EL (cell line): ENCODE measurements around the gene FMN1.

ENCODE experiments used
- DNase-seq: peaks from one replicate; pipeline ENCODE4 v3.0.0-alpha.2; 2016

The FMN1 gene, protein sequence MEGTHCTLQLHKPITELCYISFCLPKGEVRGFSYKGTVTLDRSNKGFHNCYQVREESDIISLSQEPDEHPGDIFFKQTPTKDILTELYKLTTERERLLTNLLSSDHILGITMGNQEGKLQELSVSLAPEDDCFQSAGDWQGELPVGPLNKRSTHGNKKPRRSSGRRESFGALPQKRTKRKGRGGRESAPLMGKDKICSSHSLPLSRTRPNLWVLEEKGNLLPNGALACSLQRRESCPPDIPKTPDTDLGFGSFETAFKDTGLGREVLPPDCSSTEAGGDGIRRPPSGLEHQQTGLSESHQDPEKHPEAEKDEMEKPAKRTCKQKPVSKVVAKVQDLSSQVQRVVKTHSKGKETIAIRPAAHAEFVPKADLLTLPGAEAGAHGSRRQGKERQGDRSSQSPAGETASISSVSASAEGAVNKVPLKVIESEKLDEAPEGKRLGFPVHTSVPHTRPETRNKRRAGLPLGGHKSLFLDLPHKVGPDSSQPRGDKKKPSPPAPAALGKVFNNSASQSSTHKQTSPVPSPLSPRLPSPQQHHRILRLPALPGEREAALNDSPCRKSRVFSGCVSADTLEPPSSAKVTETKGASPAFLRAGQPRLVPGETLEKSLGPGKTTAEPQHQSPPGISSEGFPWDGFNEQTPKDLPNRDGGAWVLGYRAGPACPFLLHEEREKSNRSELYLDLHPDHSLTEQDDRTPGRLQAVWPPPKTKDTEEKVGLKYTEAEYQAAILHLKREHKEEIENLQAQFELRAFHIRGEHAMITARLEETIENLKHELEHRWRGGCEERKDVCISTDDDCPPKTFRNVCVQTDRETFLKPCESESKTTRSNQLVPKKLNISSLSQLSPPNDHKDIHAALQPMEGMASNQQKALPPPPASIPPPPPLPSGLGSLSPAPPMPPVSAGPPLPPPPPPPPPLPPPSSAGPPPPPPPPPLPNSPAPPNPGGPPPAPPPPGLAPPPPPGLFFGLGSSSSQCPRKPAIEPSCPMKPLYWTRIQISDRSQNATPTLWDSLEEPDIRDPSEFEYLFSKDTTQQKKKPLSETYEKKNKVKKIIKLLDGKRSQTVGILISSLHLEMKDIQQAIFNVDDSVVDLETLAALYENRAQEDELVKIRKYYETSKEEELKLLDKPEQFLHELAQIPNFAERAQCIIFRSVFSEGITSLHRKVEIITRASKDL (N-terminal part only)

DNA sequence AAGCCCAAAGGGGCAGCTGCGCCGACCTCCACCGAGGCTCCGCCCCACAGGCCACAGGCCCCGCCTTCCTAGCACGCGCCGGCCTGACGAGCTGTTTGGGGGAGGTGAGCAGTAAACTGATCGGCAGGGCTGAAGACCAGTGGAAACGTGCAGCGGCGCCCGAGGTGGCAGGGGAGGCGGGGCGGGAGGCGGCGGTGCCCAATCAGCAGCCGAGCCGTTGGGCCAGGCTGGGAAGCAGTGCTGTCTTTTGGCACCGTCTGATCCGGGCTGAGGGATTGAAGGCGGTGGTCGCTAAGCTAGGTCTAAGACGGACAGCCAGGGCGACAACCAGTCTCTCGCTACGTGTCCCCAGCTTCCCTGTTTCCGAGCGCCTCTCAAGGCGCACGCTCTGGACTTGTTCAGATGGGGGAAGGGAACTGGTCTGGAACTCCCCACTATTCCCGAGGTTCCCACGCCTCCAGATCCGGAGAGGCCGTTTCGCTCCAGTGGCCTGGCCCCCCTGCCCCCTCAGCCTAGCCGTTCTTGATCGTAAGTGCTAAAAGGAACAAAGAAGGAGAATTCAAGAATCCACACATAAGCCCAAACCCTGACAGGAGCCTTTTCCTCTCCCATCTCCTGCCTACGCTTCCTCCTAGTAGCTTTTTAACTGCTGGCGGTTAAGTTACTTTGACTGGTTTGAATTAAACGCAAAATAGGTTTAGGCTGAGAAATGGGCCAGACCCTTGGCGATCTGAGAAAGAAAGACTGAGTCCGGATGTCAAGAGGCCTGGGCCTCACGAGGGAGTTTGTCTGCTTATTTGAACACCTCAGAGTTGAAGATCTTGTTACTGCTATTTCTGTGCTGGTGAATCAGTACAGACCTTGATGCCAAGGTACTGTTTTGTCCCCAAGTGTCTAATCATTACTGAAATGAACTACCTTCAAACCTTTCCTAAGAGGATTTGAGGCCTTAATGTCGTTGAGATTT lies at the start of gene FMN1:
FMN1 (minus strand) TSS at position 11 of the 967 bp plus-strand sequence. CDS start 39,800 bp downstream, outside the sequence.
- DNase-seq, result peak; percentile 93

- peak; percentile 78 for DNase-seq
Observed at GRCh38 chr15:33243869-33244268, 49.4 kb upstream of the FMN1 start.

GRCh38 chr15:33243393-33243792 lies 48.9 kb upstream of the FMN1 start:
- peak; percentile 77 for DNase-seq

DNA sequence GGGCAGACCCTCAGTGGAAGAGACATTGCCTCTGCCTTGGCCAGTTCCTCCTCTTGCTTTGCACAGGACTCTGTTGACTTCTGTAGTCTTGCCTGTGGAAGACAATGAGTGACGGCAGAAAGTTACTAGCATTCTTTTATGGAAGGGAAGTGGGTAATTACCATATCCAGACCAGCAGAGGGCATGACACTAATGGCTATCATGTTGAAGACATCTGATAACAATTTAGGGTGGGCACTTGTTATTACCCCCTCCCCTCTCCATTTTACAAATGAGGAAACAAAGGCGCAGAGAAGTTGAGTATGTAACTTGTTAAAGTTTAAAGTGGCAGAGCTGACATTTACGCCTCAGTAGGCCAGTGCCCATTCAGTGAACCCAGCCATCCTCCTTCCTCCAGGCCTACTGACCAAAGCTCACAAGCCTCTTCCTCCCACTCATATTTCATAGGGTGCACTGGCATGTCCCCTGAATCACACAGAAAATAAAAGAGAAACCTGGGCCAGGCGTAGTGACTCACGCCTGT lies 48.2 kb upstream of the FMN1 start:
- peak; percentile 66 for DNase-seq

GRCh38 chr15:33242165-33242564 lies 47.7 kb upstream of the FMN1 start:
- peak; percentile 76 for DNase-seq

DNA sequence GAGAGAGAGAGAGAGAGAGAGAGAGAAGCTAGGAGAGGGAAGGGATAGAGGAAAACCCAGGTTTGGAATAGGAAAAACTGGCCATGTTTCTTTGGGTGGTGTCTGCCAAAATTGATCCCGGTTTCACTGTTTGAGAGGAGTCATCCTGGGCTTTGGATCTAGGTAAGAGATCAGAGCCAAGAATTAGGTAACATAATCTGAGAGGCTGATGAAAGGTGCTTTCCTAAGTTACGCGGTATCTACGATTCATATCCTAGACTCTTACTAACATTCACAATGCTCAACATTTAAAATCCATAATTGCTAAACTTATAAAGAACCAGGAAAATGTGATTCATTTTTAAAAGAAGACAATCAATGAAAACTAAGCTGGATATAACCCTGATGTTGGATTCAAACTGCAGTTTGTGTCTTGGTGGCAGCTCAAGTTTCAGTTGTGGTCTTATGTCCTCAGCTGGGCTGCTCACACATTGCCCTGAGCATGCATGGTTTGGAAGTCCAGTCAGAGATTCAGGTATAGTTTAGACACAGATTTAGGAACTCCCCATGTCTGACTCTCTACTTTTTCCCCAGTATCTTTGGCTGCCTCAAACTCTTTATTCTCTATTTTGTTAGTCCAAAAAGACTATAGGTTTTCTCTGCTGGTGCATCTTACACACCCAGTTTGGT lies 42.5 kb upstream of the FMN1 start:
- no peak for DNase-seq

DNA sequence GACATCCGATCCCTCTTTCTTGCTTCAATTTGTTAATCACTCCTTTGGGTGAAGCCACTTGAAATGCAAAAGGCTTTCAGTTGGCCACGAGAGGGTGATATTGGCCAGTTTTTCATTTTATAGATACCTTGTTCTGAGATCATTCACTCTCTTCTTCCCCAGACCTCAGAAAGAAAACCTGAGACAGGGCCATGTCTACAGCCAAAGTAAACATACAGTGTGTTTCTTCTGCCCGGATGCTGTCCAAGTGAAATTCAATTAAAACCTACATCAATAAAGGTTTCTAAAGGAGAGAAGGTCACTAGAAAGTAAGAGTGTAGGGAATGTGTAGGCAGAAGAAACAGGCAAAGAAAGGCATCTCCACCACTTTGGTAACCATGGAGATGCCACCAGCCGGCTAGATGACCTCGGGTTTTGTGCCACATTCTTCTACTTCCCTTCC lies 39.5 kb upstream of the FMN1 start:
- peak; percentile 48 for DNase-seq

DNA sequence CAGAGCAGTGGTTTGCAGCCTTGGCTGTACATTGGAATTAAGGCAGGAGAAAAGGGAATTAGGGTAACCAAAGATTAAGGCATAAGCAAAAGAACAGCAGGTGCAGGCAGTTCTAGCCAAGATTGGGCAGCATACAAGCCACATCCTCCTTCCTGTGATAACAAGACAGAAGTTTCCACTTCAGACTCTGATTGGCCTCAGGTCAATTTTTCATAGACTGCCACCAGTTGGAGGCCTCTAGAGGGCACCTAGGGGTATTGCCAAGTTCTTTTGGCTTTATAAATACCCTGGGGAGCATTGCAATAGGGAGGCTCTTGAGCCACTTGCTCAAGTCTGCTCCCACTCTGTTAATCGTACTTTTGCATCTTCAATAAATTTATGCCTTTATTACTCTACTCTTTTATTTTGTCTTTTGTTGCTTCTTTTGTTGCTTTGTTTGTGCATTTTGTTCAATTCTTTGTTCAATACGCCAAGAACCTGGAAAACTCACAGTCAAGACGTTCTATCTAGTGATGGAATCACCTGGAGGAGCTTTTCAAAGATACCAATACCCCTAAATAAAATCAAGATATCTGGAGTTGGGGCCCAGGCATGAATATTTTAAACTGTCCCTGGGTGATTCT lies 32.2 kb upstream of the FMN1 start:
- peak; percentile 58 for DNase-seq

DNA sequence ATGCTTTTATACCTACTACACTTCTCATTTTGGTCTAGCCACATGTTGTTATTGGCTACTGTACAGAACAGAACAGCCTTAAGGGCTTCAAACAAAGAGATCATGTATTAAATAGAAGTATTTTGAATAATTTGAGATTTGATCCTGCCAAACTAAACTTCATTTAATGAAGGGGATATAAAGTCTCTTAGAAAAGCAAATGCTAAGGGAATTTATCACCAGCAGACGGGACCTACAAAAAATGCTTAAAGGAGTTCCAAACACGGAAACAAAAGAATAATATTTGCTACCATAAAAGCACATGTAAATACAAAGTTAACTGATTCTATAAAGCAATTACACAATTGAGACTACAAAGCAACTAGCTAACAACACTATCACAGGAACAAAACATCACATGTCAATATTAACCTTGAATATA lies 23.6 kb upstream of the FMN1 start:
- DNase-seq, result no peak

GRCh38 chr15:33215941-33216872 lies 21.7 kb upstream of the FMN1 start:
- peak; percentile 29 for DNase-seq

DNA sequence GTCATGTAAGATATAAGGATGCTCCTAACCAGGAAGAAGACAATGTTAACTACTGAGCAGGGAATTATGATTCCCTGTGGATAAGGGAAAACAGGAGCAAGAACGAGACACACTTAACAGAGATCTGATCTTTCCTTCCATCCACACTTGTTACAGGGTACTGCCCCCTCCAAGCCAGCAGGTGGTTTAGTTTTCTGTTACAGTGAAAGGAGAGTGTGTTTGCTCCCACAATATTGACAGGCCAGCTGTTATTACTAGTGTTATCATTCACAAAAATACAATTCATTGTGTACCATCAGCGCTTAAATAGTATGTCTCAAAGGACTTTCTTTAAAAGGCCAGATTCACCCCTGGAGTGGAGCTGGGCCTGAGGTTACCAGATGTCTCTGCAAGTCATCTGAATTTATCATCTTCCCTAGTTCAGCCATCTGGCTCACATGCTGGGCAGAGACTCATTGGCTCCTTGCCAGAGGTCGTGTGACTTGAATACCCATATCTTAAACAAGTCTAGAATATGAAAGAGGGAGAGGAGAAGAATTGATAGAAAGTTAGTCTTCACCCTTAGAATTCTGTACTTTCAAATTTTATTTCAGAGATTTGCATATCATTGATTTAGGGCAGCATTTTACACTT lies 16.8 kb upstream of the FMN1 start:
- peak; percentile 26 for DNase-seq

DNA sequence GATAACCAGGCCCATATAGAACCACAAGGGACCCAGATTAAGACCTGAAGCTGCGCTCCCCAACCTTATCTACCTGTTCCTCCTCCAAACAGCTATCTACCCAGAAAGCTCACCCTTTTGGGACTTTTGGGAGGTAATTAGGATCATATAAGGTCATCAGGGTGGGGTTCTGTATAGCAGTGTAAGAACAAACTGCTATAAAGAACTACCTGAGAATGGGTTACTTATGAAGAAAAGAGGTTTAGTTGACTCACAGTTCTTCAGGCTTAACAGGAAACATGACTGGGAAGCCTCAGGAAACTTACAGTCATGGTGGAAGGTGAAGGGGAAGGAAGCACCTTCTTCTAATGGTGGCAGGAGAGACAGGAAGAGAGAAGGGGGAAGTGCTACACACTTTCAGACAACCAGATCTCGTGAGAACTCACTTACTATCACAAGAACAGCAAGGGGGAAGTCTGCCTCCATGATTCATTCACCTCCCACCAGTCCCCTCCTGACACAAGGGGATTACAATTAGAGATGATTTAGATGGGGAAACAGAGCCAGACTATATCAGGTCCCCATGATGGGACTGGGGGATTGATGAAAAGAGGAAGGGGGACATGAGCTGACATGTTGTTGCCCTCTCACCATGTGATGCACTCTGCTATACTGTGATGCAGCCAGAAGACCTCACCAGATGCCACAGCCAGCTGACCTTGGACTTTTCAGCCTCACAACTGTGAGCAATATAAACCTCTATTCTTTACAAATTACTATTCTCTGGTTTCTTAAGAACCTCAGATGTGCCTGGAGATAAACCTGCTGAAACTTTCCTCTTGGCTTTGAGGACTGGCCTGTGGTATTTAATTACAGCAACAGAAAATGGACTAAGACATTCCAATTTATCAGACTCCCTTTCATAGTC lies 15.3 kb upstream of the FMN1 start:
- DNase-seq, result no peak

DNA sequence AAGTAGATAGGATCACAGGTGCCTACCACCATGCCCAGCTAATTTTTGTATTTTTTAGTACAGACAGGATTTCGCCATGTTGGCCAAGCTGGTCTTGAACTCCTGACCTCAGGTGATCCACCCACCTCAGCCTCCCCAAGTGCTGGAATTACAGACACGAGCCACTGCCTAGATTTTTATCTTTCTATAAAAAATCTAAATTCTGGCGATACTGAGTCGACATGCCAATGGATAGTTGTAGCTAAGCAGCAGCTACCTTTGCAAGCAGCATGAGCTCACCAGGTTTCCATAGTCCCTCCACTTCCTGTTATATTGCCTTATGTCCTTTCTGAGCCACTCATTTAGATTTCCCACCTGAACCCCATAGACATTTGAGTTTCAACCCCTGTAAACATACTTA lies 13.1 kb upstream of the FMN1 start:
- no peak for DNase-seq

DNA sequence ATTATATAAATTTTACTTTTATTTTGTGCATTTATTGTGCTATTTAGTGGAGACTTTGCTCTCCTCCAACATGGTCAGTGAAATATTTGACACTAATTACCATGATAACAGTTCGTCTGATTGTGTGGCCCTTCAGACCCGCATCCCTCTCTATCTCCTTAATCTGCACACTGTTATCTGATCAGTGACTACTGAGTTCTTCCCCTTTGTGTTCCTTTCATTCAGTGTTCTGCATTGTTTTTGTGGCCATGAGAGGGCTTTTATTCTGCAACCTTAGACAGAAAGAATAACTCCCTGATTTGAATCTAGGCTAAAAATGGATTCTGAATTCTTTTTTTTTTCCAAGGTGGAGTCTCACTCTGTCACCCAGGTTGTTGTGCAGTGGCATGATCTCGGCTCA lies 11.9 kb upstream of the FMN1 start:
- DNase-seq, result no peak

- DNase-seq, result no peak
Observed at GRCh38 chr15:33204926-33205325, 10.4 kb upstream of the FMN1 start.

DNA sequence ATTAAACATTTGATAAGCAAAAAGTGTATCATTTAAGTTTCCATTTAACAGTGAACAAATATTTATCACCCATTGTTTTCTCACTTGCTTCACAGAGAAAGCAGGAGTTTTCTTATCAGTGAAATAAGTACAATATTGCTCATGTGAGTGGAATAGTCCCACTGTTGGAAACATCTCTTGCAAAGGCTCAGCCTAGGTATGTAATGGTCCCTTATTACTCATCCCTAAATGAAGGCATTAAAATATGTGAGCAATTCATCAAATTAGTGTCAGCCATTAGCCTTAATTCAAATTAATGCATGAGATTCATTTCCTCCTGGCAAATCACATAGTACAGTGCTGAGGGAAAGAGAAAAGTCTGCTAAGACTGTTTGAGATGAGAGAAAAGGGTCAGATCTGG lies 9.6 kb upstream of the FMN1 start:
- no peak for DNase-seq

DNA sequence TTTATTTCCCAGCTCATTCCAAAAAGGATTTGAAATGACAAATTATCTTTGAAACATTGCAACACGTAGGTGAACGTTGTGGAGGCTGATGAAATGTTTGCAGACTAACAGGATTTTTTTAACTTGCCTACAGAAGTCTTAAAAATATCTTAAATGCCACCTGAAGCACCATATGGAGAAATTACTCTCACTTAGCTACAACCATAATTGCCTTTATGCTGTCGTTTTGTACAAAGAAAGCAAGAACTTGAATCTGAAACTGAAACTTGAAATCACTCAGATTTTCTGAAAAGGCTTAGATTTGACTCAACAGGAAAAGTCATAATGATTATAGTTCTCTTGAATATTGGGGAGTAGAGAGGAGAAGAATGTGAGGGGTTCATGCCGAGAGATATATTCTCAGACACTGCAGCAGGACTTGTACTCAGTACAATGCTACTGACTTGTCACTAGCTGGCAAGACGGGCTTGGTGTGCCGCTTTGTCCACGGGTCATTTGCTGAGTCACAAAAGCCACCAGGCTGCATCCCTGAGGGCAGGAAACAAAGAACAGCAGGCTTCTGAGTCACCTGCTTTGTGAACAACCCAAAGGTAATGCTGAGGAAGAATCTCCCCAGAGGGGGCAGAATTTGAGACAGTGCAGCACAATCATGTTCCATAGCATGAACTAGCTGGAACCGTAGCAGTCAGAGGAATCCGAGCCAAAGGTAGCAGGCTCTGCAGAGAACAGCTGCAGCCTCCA lies 7.1 kb upstream of the FMN1 start:
- DNase-seq, result peak; percentile 67
